Stomach (tissue), 9 donors: ENCODE measurements around the gene SFN. TPM values are rescaled to one million over a fixed set of nuclear protein-coding genes. Genes with fewer than 3 reads are reported as not detected.

Experiments
- DNase-seq, 2 donors: peaks; one replicate each; pipeline versions ENCODE4 v3.0.0 to v3.0.0-alpha.2; 2013 to 2019
- H3K27ac ChIP-seq, 5 donors: fragments of 200-600 bp in 4 of 5; sonication (generic) in 4 of 5; one replicate each; pipeline ENCODE4 v1.5.1; 2013 to 2019; ENCODE audit warnings: mild to moderate bottlenecking in 1 of 5, moderate library complexity in 1 of 5
- H3K27me3 ChIP-seq, 3 donors: fragments of 200-600 bp; sonication (generic); one replicate each; pipeline ENCODE4 v1.5.1; 2017 to 2019; ENCODE audit warnings: mixed run types in 1 of 3
- H3K36me3 ChIP-seq, 4 donors: fragments of 200-600 bp; sonication (generic); 1 replicate in 3 of 4; 2 replicates in 1 of 4; pipeline ENCODE4 v1.5.1; 2016 to 2019
- H3K4me1 ChIP-seq, 4 donors: fragments of 200-600 bp; sonication (generic); one replicate each; pipeline ENCODE4 v1.5.1; 2016 to 2019
- H3K4me3 ChIP-seq, 4 donors: fragments of 200-600 bp; sonication (generic) in 3 of 4; one replicate each; pipeline ENCODE4 v1.5.1; 2016 to 2019; ENCODE audit warnings: mild to moderate bottlenecking in 1 of 4
- H3K9me3 ChIP-seq, 4 donors: fragments of 200-600 bp; sonication (generic); one replicate each; pipeline ENCODE4 v1.5.1; 2016 to 2019
- EP300 ChIP-seq: sonication (generic); formaldehyde crosslinking; IDR thresholded peaks from one replicate; pipeline ENCODE4 v1.6.1; 2017; ENCODE audit warnings: antibody characterized with exemption
- POLR2A ChIP-seq, 4 donors: fragments of 450-650 bp; IDR thresholded peaks; one replicate each; pipeline ENCODE4 v1.6.1; 2016; ENCODE audit warnings: antibody characterized with exemption in 4 of 4, control low read depth in 2 of 4, mild to moderate bottlenecking in 1 of 4, moderate library complexity in 1 of 4
- POLR2AphosphoS5 ChIP-seq, 3 donors: sonication (generic); formaldehyde crosslinking; IDR thresholded peaks; one replicate each; pipeline ENCODE4 v1.6.1; 2016; ENCODE audit warnings: antibody characterized with exemption in 3 of 3
- WGBS, 5 donors: extraction: QIAGEN DNeasy Blood & Tissue Kit in 3 of 5; methylation state at CpG; one replicate each; pipeline versions ENCODE4 v1.1.5 to v1.1.7; 2013 to 2018; 5-methylcytosine and 5-hydroxymethylcytosine counted together
- intact Hi-C: fragments of 100-400 bp; cut with DNase I; formaldehyde crosslinking; loops from one replicate; pipeline ENCODE4 v1.15.1; 2023; ENCODE audit warnings: low total_unique reads
- polyA plus RNA-seq, 3 donors: library from polyadenylated mRNA; stranded (reverse); fragments of 200-250 nt; gene quantifications; one replicate each; pipeline ENCODE4 v1.2.3, GENCODE V29; 2013
- total RNA-seq, 5 donors: library from RNA; depleted of rRNA; stranded (reverse); fragments of >200 nt; gene quantifications; one replicate each; pipeline versions ENCODE4 v1.1.0 to v1.2.3, GENCODE V29; 2014 to 2016
- TF ChIP-seq, protein P1 (sequence below), 7 experiments: fragments of 450-650 bp in 4 of 7; fragments of 200-600 bp in 3 of 7; sonication (generic) in 3 of 7; IDR thresholded peaks; one replicate each; pipeline ENCODE4 v1.5.1; 2016 to 2019; ENCODE audit warnings: antibody characterized with exemption in 7 of 7, control low read depth in 2 of 7, mild to moderate bottlenecking in 1 of 7
- donor health status: healthy with polysubstance abuse.
- donor health status: Bipolar disorder and iron deficiency.
- donor health status: healthy.

SFN gene
- total and polyA plus RNA-seq, 8 donors: 17.4 to 410 (median 81.2) TPM

- 0 to 2% (median 1%) methylated on average over 53 to 89 of the region's 89 CpGs for WGBS, 5 donors
Observed at GRCh38 chr1:26889551-26890466, 26.9 kb downstream of the SFN start, which contains the start of gene GPN2. GPN2 (minus strand) TSS chr1:26890283; CDS start chr1:26890096, 187 bp downstream.

GRCh38 chr1:26890467-26890796 is 27.5 kb downstream of the SFN start:
- TF ChIP-seq POLR2A (IDR thresholded peaks at IDR 0.05): no peak
- no peak for TF ChIP-seq POLR2AphosphoS5 (IDR thresholded peaks at IDR 0.05)
- TF ChIP-seq, protein P1, sequence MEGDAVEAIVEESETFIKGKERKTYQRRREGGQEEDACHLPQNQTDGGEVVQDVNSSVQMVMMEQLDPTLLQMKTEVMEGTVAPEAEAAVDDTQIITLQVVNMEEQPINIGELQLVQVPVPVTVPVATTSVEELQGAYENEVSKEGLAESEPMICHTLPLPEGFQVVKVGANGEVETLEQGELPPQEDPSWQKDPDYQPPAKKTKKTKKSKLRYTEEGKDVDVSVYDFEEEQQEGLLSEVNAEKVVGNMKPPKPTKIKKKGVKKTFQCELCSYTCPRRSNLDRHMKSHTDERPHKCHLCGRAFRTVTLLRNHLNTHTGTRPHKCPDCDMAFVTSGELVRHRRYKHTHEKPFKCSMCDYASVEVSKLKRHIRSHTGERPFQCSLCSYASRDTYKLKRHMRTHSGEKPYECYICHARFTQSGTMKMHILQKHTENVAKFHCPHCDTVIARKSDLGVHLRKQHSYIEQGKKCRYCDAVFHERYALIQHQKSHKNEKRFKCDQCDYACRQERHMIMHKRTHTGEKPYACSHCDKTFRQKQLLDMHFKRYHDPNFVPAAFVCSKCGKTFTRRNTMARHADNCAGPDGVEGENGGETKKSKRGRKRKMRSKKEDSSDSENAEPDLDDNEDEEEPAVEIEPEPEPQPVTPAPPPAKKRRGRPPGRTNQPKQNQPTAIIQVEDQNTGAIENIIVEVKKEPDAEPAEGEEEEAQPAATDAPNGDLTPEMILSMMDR (IDR thresholded peaks at IDR 0.05): no peak
- no peak for TF ChIP-seq EP300
- Histone ChIP-seq H3K27ac (peak overlapping the region; percentile 80 to 96 (median 91)), H3K27me3 (no peaks in the 10 kb centered on the region), H3K9me3 (no peaks in the 10 kb centered on the region), H3K4me1 (peaks cover 20 to 37% (median 31%) of the 10 kb centered on the region in 4 donors), H3K4me3 (peak overlapping the region; percentile 73 to 95 (median 86)), H3K36me3 (peaks cover 56 to 78% (median 75%) of the 10 kb centered on the region in 4 donors)
- intact Hi-C loops: no loop called here
- 2 to 3% (median 2%) methylated on average over 5 to 12 of the region's 12 CpGs for whole genome bisulfite sequencing, 5 donors
- no peak for DNase-seq

More at GRCh38 chr1:26889551-26890466, 26.9 kb downstream of the SFN start, which contains the start of gene GPN2:
- H3K4me3 ChIP-seq: peak within 1 kb of the TSS; percentile 73 to 95 (median 86)
- H3K36me3 ChIP-seq: peaks cover 58 to 78% (median 75%) of the 10 kb centered on the region in 4 donors
- TF ChIP-seq POLR2AphosphoS5 (IDR thresholded peaks at IDR 0.05): peak; percentile 65 to 96 (median 91)
- TF ChIP-seq, protein P1 (IDR thresholded peaks at IDR 0.05): no peak
- H3K27me3 ChIP-seq: no peaks in the 10 kb centered on the region
- peak within 1 kb of the TSS; percentile 80 to 96 (median 91) for H3K27ac ChIP-seq
- peak; percentile 83 to 96 for DNase-seq
- H3K9me3 ChIP-seq: no peaks in the 10 kb centered on the region
- H3K4me1 ChIP-seq: peaks cover 20 to 36% (median 29%) of the 10 kb centered on the region in 4 donors
- intact Hi-C loops: no loop called here

DNA sequence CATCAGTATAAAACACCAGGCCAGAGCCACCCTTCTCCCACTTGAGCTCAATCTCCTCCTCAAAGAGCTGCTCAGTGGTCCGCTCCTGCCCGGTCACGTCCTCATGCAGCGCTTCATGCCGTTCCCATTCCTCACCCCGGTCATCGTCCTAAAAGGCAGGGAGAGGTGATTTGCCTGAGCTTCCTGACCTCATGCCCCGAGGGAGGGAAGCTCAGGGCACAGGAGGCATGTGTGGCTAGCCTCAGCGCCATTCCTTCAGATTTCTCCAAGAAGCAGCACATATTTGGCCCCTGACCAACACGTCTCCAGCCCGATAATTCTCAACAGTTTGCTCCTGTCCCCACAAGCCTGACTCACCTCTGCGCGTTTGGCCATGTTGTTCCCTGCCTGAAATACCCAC is 31.3 kb downstream of the SFN start:
- no peak for TF ChIP-seq EP300
- TF ChIP-seq, protein P1 (IDR thresholded peaks at IDR 0.05): no peak
- TF ChIP-seq POLR2A (IDR thresholded peaks at IDR 0.05): no peak
- no peak for TF ChIP-seq POLR2AphosphoS5 (IDR thresholded peaks at IDR 0.05)
- Histone ChIP-seq H3K27ac (no peak overlapping the region), H3K9me3 (no peaks in the 10 kb centered on the region), H3K4me3 (no peak overlapping the region), H3K4me1 (peaks cover 16 to 43% (median 29%) of the 10 kb centered on the region in 4 donors), H3K27me3 (no peaks in the 10 kb centered on the region), H3K36me3 (peaks cover 49 to 72% (median 70%) of the 10 kb centered on the region in 4 donors)
- intact Hi-C loops: no loop called here
- DNase-seq: no peak
- WGBS, 5 donors: 88 to 93% (median 93%) methylated on average over 13 of the region's 13 CpGs

DNA sequence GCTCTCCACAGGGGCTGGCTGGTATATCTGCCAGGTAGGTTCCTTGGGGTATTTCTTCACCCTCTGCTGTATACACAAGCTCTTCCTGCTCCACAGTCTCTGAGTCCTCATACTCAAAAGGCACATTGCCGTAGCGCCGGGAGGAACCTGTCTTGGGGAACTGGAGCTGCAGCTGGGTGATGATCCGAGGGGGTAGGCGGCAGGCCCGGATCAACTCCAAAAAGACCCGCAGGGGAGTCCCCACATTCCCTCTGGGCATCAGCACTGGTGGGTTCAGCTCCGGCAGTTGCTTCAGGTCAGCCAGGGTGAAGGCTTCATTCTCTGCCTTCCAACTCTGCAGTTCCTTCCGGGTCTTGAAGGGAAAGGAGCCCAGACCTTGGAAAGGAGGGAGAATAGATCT is 34.4 kb downstream of the SFN start:
- no peak for DNase-seq
- Histone ChIP-seq H3K4me3 (no peak overlapping the region), H3K9me3 (no peaks in the 10 kb centered on the region), H3K27me3 (no peaks in the 10 kb centered on the region), H3K36me3 (peaks cover 45 to 61% (median 60%) of the 10 kb centered on the region in 4 donors), H3K4me1 (peaks cover 12 to 47% (median 32%) of the 10 kb centered on the region in 4 donors), H3K27ac (no peak overlapping the region)
- intact Hi-C loops: no loop called here
- 85 to 96% (median 92%) methylated on average over 5 to 9 of the region's 9 CpGs for whole genome bisulfite sequencing, 5 donors
- no peak for TF ChIP-seq EP300
- TF ChIP-seq, protein P1 (IDR thresholded peaks at IDR 0.05): no peak
- no peak for TF ChIP-seq POLR2AphosphoS5 (IDR thresholded peaks at IDR 0.05)
- no peak for TF ChIP-seq POLR2A (IDR thresholded peaks at IDR 0.05)
